Uterus (tissue), 4 donors: ENCODE data around the gene C1S. TPM values are rescaled to one million over a fixed set of nuclear protein-coding genes. Genes with fewer than 3 reads are reported as not detected.

Experiments
- DNase-seq, 2 donors: peaks; one replicate each; pipeline ENCODE4 v3.0.0-alpha.2; 2019 to 2020
- H3K27ac ChIP-seq, 2 donors: fragments of 200-600 bp; sonication (generic); 1 replicate in 1 of 2; 2 replicates in 1 of 2; pipeline ENCODE4 v1.5.1; 2016 to 2018
- H3K27me3 ChIP-seq, 2 donors: fragments of 200-600 bp; sonication (generic); one replicate each; pipeline ENCODE4 v1.5.1; 2018 to 2019; ENCODE audit warnings: control low read depth in 1 of 2
- H3K36me3 ChIP-seq, 2 donors: fragments of 200-600 bp; sonication (generic); one replicate each; pipeline ENCODE4 v1.5.1; 2019; ENCODE audit warnings: control low read depth in 1 of 2
- H3K4me1 ChIP-seq, 2 donors: fragments of 200-600 bp; sonication (generic); one replicate each; pipeline ENCODE4 v1.5.1; 2018 to 2019; ENCODE audit warnings: control low read depth in 1 of 2
- H3K4me3 ChIP-seq, 2 donors: fragments of 200-600 bp; sonication (generic); 1 replicate in 1 of 2; 2 replicates in 1 of 2; pipeline ENCODE4 v1.5.1; 2018 to 2019; ENCODE audit warnings: mild to moderate bottlenecking in 1 of 2
- H3K9me3 ChIP-seq, 2 donors: fragments of 200-600 bp; sonication (generic); one replicate each; pipeline ENCODE4 v1.5.1; 2019; ENCODE audit warnings: control low read depth in 1 of 2
- CTCF ChIP-seq, 4 experiments: fragments of 200-600 bp in 2 of 4; fragments of 450-650 bp in 2 of 4; sonication (generic) in 2 of 4; IDR thresholded peaks; one replicate each; pipeline ENCODE4 v1.5.1; 2016 to 2019; ENCODE audit warnings: antibody characterized with exemption in 4 of 4, mild to moderate bottlenecking in 2 of 4, moderate library complexity in 1 of 4
- POLR2A ChIP-seq, 2 donors: fragments of 450-650 bp; IDR thresholded peaks; one replicate each; pipeline ENCODE4 v1.6.1; 2016; ENCODE audit warnings: antibody characterized with exemption in 2 of 2, mild to moderate bottlenecking in 1 of 2, moderate library complexity in 1 of 2
- intact Hi-C: fragments of 100-400 bp; cut with DNase I; formaldehyde crosslinking; loops from one replicate; pipeline ENCODE4 v1.15.1; 2023; ENCODE audit warnings: low total_unique reads
- total RNA-seq, 4 donors: library from RNA; depleted of rRNA in 3 of 4; stranded (reverse); fragments of >200 nt in 3 of 4; gene quantifications; one replicate each; pipeline versions ENCODE4 v1.1.0 to v1.2.4, GENCODE V29; 2014 to 2023
- donor health status: DM: yes; HTN: yes; CAD: no.

The C1S gene
- total RNA-seq, 4 donors from 2014 or later, result 172 to 554 (median 468) TPM

GRCh38 chr12:7107636-7108002 is 47.1 kb downstream of the C1S start:
- H3K27me3 ChIP-seq, result no peaks in the 10 kb centered on the region
- intact Hi-C loops, result loop anchor here (5.0 kb wide), 1 partner anchor 45 kb away; the partner anchor contains the start of gene C1S
- peak overlapping the region; percentile 63 to 70 for H3K4me3 ChIP-seq
- TF ChIP-seq POLR2A (IDR thresholded peaks at IDR 0.05), result no peak
- no peaks in the 10 kb centered on the region for H3K36me3 ChIP-seq
- H3K27ac ChIP-seq, result peak overlapping the region; percentile 96 to 98
- no peak for DNase-seq
- peaks cover 0 to 3% of the 10 kb centered on the region in 2 donors for H3K4me1 ChIP-seq
- H3K9me3 ChIP-seq, result no peaks in the 10 kb centered on the region

DNA sequence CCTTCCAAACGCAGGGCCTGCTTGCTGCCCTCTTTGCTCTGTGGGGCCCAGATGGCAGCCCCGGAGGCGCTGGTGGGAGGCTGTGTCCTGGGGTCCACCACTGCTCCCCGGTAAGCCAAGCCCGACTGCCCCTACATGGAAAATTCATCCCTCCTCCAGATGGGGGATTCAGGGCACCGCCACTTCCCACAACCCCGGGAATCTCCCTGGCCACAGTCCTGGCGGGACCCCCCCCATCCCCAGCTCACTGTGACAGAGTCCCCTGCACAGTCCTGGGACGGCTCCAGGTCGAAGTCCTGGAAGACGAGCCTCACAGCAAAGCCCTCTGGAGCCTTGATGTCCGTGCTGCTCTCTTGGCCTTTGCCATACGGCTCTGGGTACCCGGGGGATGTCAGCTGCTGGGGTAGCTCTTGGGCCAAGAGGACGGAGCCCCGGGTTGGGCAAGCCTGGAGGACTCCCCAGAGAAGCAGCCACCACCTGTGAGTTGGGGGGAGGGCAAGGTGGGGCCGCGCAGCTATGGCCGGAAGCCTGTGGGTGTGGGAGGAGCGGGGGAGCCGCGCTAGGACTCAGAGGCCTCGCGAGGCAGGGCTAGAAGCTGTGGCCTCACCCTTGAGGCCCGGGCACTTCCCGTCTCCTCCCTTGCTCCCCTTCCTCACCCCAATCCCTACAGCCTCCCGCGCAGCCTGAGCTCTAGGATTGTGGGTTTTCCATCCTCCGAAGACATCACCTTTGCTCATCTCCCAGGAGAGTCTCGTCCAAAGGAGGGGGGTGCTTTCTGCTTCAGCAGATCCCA is 47.7 kb downstream of the C1S start:
- DNase-seq, result peak; percentile 79 to 80
- intact Hi-C loops, result loop anchor here (5.0 kb wide), 1 partner anchor 46 kb away; the partner anchor contains the start of gene C1S
- Histone ChIP-seq H3K9me3 (no peaks in the 10 kb centered on the region), H3K4me3 (peak overlapping the region; percentile 63 to 70), H3K4me1 (peaks cover 0 to 3% of the 10 kb centered on the region in 2 donors), H3K27ac (peak overlapping the region; percentile 96 to 98), H3K36me3 (no peaks in the 10 kb centered on the region), H3K27me3 (no peaks in the 10 kb centered on the region)
- TF ChIP-seq CTCF (IDR thresholded peaks at IDR 0.05) (no peak), POLR2A (IDR thresholded peaks at IDR 0.05) (peak; percentile 47 to 55)

- Histone ChIP-seq H3K4me1 (peaks cover 0 to 3% of the 10 kb centered on the region in 2 donors), H3K27me3 (no peaks in the 10 kb centered on the region), H3K4me3 (peak within 1 kb of the TSS; percentile 63 to 70), H3K36me3 (no peaks in the 10 kb centered on the region), H3K9me3 (no peaks in the 10 kb centered on the region), H3K27ac (peak within 1 kb of the TSS; percentile 96 to 98)
- peak; percentile 28 to 49 for TF ChIP-seq POLR2A (IDR thresholded peaks at IDR 0.05)
- peak; percentile 94 to 99 (median 98) for TF ChIP-seq CTCF (IDR thresholded peaks at IDR 0.05)
- intact Hi-C loops, result loop anchor here (5.0 kb wide), 1 partner anchor 47 kb away; the partner anchor contains the start of gene C1S
- peak; percentile 96 to 97 for DNase-seq
Observed at GRCh38 chr12:7108796-7109571, 48.5 kb downstream of the C1S start, which contains the start of gene C1RL. C1RL (minus strand) TSS chr12:7109214; CDS start chr12:7109180, 34 bp downstream.

DNA sequence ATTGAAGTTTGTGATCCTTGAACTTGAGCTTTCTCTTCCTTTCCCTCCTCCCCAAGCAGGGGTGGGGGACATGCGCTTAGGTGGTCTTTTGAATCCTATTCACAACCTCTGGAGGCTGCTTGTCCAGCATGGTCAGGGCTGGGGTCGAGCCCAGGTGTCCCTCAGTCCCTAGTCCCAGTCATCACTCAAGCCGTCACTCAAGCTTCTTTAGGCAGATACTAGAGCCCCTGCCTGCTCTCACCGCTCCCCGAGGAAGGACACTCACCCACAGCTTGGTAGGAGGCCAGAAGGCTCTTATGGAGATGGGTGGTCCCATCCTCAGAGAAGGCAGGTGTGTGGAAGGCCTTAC is 49.0 kb downstream of the C1S start:
- DNase-seq, result no peak
- intact Hi-C loops, result loop anchor here (5.0 kb wide), 1 partner anchor 47 kb away; the partner anchor contains the start of gene C1S

More for the DNA sequence above, 49.0 kb downstream of the C1S start:
- Histone ChIP-seq H3K4me3 (peak overlapping the region in 1 of 2 donors; percentile 70), H3K36me3 (no peaks in the 10 kb centered on the region), H3K27ac (peak overlapping the region; percentile 96 to 98), H3K9me3 (no peaks in the 10 kb centered on the region), H3K27me3 (no peaks in the 10 kb centered on the region), H3K4me1 (peaks cover 0 to 3% of the 10 kb centered on the region in 2 donors)
- TF ChIP-seq POLR2A (IDR thresholded peaks at IDR 0.05) (no peak), CTCF (IDR thresholded peaks at IDR 0.05) (no peak)
